Measurements from ENCODE around the gene PTGES2. TPM values are rescaled to one million over a fixed set of nuclear protein-coding genes. Genes with fewer than 3 reads are reported as not detected.

Gene PTGES2
- polyA plus RNA-seq, 1 donor from 2014 or later: 55.9 TPM

DNA sequence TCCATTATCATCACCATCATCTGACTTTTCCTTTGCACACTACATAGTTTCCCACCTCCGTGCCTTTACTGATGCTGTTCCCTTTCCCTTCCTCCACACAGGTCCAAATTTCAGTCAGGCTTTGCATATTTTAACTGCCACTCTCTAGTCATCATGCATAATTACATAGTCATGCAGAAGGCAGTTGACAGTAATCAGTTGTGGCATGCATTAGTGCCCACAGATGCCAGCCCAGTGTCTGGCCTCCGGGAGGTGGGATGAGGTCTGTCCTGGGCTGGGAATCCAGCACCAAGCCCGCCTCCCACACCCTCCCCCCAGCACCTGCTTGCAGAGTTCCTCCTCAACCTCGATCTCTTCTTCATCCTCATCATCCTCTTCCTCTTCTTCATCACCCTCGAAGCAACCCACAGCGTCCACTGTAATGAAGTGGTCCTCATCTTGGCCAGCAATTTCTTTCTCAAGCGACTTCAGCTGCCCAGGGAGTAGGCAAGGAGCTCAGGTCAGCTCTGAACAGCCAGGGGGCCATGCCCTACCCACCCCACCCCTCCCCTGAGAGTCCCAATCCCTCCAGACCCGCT lies 41.3 kb upstream of the PTGES2 start:
- no peaks in the 10 kb centered on the region for H3K79me2 ChIP-seq (replicated peaks; ENCODE audit: insufficient read depth, low read length)
- H2AFZ ChIP-seq (ENCODE audit: low read depth, low read length): no peak overlapping the region
- H3K4me3 ChIP-seq (ENCODE audit: low read length): no peak overlapping the region
- no peak for TF ChIP-seq RAD21 (conservative IDR thresholded peaks at IDR 0.05)
- TF ChIP-seq, protein P1, sequence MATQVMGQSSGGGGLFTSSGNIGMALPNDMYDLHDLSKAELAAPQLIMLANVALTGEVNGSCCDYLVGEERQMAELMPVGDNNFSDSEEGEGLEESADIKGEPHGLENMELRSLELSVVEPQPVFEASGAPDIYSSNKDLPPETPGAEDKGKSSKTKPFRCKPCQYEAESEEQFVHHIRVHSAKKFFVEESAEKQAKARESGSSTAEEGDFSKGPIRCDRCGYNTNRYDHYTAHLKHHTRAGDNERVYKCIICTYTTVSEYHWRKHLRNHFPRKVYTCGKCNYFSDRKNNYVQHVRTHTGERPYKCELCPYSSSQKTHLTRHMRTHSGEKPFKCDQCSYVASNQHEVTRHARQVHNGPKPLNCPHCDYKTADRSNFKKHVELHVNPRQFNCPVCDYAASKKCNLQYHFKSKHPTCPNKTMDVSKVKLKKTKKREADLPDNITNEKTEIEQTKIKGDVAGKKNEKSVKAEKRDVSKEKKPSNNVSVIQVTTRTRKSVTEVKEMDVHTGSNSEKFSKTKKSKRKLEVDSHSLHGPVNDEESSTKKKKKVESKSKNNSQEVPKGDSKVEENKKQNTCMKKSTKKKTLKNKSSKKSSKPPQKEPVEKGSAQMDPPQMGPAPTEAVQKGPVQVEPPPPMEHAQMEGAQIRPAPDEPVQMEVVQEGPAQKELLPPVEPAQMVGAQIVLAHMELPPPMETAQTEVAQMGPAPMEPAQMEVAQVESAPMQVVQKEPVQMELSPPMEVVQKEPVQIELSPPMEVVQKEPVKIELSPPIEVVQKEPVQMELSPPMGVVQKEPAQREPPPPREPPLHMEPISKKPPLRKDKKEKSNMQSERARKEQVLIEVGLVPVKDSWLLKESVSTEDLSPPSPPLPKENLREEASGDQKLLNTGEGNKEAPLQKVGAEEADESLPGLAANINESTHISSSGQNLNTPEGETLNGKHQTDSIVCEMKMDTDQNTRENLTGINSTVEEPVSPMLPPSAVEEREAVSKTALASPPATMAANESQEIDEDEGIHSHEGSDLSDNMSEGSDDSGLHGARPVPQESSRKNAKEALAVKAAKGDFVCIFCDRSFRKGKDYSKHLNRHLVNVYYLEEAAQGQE (IDR thresholded peaks at IDR 0.05; ENCODE audit: borderline replicate concordance): no peak
- TF ChIP-seq, protein P2, sequence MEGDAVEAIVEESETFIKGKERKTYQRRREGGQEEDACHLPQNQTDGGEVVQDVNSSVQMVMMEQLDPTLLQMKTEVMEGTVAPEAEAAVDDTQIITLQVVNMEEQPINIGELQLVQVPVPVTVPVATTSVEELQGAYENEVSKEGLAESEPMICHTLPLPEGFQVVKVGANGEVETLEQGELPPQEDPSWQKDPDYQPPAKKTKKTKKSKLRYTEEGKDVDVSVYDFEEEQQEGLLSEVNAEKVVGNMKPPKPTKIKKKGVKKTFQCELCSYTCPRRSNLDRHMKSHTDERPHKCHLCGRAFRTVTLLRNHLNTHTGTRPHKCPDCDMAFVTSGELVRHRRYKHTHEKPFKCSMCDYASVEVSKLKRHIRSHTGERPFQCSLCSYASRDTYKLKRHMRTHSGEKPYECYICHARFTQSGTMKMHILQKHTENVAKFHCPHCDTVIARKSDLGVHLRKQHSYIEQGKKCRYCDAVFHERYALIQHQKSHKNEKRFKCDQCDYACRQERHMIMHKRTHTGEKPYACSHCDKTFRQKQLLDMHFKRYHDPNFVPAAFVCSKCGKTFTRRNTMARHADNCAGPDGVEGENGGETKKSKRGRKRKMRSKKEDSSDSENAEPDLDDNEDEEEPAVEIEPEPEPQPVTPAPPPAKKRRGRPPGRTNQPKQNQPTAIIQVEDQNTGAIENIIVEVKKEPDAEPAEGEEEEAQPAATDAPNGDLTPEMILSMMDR (IDR thresholded peaks at IDR 0.05; ENCODE audit: poor library complexity, severe bottlenecking): no peak
- TF ChIP-seq POLR2AphosphoS5 (IDR thresholded peaks at IDR 0.05): no peak
- no peak for TF ChIP-seq EP300 (conservative IDR thresholded peaks at IDR 0.05; ENCODE audit: poor library complexity, severe bottlenecking)
- H3K36me3 ChIP-seq (ENCODE audit: insufficient read depth, low read length): no peaks in the 10 kb centered on the region
- no peaks in the 10 kb centered on the region for H3K9me2 ChIP-seq (ENCODE audit: insufficient read depth, low read length)
- H3K4me2 ChIP-seq (ENCODE audit: low read length): no peak overlapping the region
- no peaks in the 10 kb centered on the region for H3K27me3 ChIP-seq (ENCODE audit: insufficient read depth, low read depth, low read length)
- no peaks in the 10 kb centered on the region for H4K20me1 ChIP-seq (ENCODE audit: insufficient read depth)
- H3K27ac ChIP-seq (ENCODE audit: low read length): no peak overlapping the region
- no peaks in the 10 kb centered on the region for H3K9me3 ChIP-seq (ENCODE audit: low read length)
- H3K9ac ChIP-seq (ENCODE audit: low read length): no peak overlapping the region
- no peaks in the 10 kb centered on the region for H3F3A ChIP-seq (ENCODE audit: insufficient read depth, low read length, poor library complexity, severe bottlenecking)

DNA sequence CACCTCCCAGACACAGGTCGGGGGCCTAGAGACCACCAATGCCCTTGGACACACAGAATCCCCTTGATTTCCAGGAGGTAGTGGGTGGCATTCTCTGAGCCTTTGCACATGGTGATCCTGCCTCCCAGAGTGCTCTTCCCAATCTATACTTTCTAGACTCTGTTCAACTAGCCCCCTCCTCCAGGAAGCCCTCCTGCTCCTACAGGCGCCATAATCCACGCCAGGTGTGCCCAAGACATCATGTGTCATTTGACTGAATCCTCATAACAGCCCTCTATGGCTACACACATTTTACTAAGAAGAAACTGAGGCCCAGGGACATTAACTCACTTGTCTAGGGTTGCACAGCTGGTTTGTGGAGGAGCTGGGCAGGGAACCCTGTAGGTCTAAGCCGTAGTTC lies 39.7 kb upstream of the PTGES2 start:
- H3K36me3 ChIP-seq (ENCODE audit: insufficient read depth, low read length): peaks cover 1% of the 10 kb centered on the region
- no peaks in the 10 kb centered on the region for H4K20me1 ChIP-seq (ENCODE audit: insufficient read depth)
- H3K4me3 ChIP-seq (ENCODE audit: low read length): no peak overlapping the region
- H3F3A ChIP-seq (ENCODE audit: insufficient read depth, low read length, poor library complexity, severe bottlenecking): no peaks in the 10 kb centered on the region
- H3K27me3 ChIP-seq (ENCODE audit: insufficient read depth, low read depth, low read length): no peaks in the 10 kb centered on the region
- TF ChIP-seq EZH2 (IDR thresholded peaks at IDR 0.05; ENCODE audit: borderline replicate concordance, insufficient read depth, low read length, poor library complexity, severe bottlenecking) (no peak), MXI1 (conservative IDR thresholded peaks at IDR 0.05; ENCODE audit: poor library complexity, severe bottlenecking) (no peak), EP300 (conservative IDR thresholded peaks at IDR 0.05; ENCODE audit: poor library complexity, severe bottlenecking) (no peak), RAD21 (conservative IDR thresholded peaks at IDR 0.05) (no peak), SMC3 (conservative IDR thresholded peaks at IDR 0.05; ENCODE audit: poor library complexity) (no peak)
- TF ChIP-seq, protein P2 (IDR thresholded peaks at IDR 0.05; ENCODE audit: poor library complexity, severe bottlenecking): no peak
- no peak overlapping the region for H2AFZ ChIP-seq (ENCODE audit: low read depth, low read length)
- no peak overlapping the region for H3K9ac ChIP-seq (ENCODE audit: low read length)
- no peaks in the 10 kb centered on the region for H3K79me2 ChIP-seq (replicated peaks; ENCODE audit: insufficient read depth, low read length)
- no peak overlapping the region for H3K4me2 ChIP-seq (ENCODE audit: low read length)
- H3K9me2 ChIP-seq (ENCODE audit: insufficient read depth, low read length): no peaks in the 10 kb centered on the region
- no peaks in the 10 kb centered on the region for H3K9me3 ChIP-seq (ENCODE audit: low read length)
- no peak overlapping the region for H3K27ac ChIP-seq (ENCODE audit: low read length)

Measured in neural cell (in vitro differentiated cells).